Heart left ventricle (tissue), 16 donors: ENCODE data around the gene MYH11. TPM values are rescaled to one million over a fixed set of nuclear protein-coding genes. Genes with fewer than 3 reads are reported as not detected.

ENCODE experiments used
- ATAC-seq, 4 donors: fragments of 200-7000 bp; cut with Tn5 transposase; one replicate each; pipeline ENCODE4 v1.9.1; 2020 to 2022; ENCODE audit warnings: moderate library complexity in 4 of 4, mild to moderate bottlenecking in 3 of 4, moderate number of reproducible peaks in 1 of 4
- DNase-seq, 5 donors: peaks; one replicate each; pipeline ENCODE4 v3.0.0-alpha.2; 2020
- H3K27ac ChIP-seq, 12 donors: fragments of 200-600 bp; sonication (generic) in 4 of 12; one replicate each; pipeline versions ENCODE4 v1.5.0 to v1.8.0; 2016 to 2022; ENCODE audit warnings: mild to moderate bottlenecking in 2 of 12
- H3K27me3 ChIP-seq, 9 donors: fragments of 200-600 bp; sonication (generic) in 2 of 9; one replicate each; pipeline versions ENCODE4 v1.5.1 to v1.8.0; 2016 to 2022; ENCODE audit warnings: mild to moderate bottlenecking in 3 of 9
- H3K36me3 ChIP-seq, 9 donors: fragments of 200-600 bp; sonication (generic) in 2 of 9; one replicate each; pipeline versions ENCODE4 v1.5.0 to v1.8.0; 2018 to 2022; ENCODE audit warnings: mild to moderate bottlenecking in 2 of 9
- H3K4me1 ChIP-seq, 12 donors: fragments of 200-600 bp; sonication (generic) in 4 of 12; one replicate each; pipeline versions ENCODE4 v1.5.0 to v1.8.0; 2016 to 2022; ENCODE audit warnings: mild to moderate bottlenecking in 3 of 12
- H3K4me3 ChIP-seq, 12 donors: fragments of 200-600 bp; sonication (generic) in 4 of 12; one replicate each; pipeline versions ENCODE4 v1.5.0 to v1.8.0; 2017 to 2022; ENCODE audit warnings: mild to moderate bottlenecking in 9 of 12, moderate library complexity in 4 of 12
- H3K9me3 ChIP-seq, 12 donors: fragments of 200-600 bp; sonication (generic) in 4 of 12; one replicate each; pipeline versions ENCODE4 v1.5.0 to v1.8.0; 2016 to 2022; ENCODE audit warnings: mild to moderate bottlenecking in 1 of 12
- POLR2A ChIP-seq, 2 donors: fragments of 450-650 bp; IDR thresholded peaks; one replicate each; pipeline ENCODE4 v1.6.1; 2017; ENCODE audit warnings: antibody characterized with exemption in 2 of 2, mild to moderate bottlenecking in 2 of 2, moderate library complexity in 2 of 2
- WGBS, 4 donors: extraction: QIAGEN DNeasy Blood & Tissue Kit in 2 of 4; methylation state at CpG; one replicate each; pipeline versions ENCODE4 v1.1.5 to v1.1.7; 2013 to 2018; 5-methylcytosine and 5-hydroxymethylcytosine counted together
- intact Hi-C, 10 donors: fragments of 100-400 bp; cut with DNase I; formaldehyde crosslinking; loops; one replicate each; pipeline versions ENCODE4 v1.11.1 to v1.14.2; 2022
- polyA plus RNA-seq, 2 donors: library from polyadenylated mRNA; stranded (reverse); fragments of 200-250 nt; gene quantifications; one replicate each; pipeline ENCODE4 v1.2.3, GENCODE V29; 2013
- total RNA-seq, 9 donors: library from RNA; depleted of rRNA in 2 of 9; stranded (reverse); fragments of >200 nt in 2 of 9; fragmentation: NEBNext Ultra II Directional in 3 of 9; extraction: Animal tissue kit (Norgen Biotek cat#: 25700) in 3 of 9; gene quantifications; one replicate each; pipeline versions ENCODE4 v1.1.0 to v1.2.4, GENCODE V29; 2016 to 2023
- TF ChIP-seq, protein P1 (sequence below), 12 donors: fragments of 200-600 bp; sonication (generic) in 4 of 12; IDR thresholded peaks; one replicate each; pipeline versions ENCODE4 v1.5.0 to v1.8.0; 2018 to 2022; ENCODE audit warnings: antibody characterized with exemption in 12 of 12, mild to moderate bottlenecking in 5 of 12
- donor health status: ischemic (EF 13 %, LVEDD 7.1; RV severe dilation, severe dysfunction).
- donor health status: healthy with polysubstance abuse.
- donor health status: DM: no; HTN: yes; CAD: no.
- donor health status: DM: no; HTN: no; CAD: no.
- donor health status: ischemic (EF 25% LVEDD 6.9; RV normal size, moderate dysfunction).
- donor health status: ischemic (EF 25% LVEDD 5.7; RV mildly dilated, moderate dysfunction).
- donor health status: healthy.
- donor health status: DM: yes; HTN: yes; CAD: no.
- donor health status: ischemic (EF 35%, LVEDD 5.7; RV mildly dilated, moderate dysfunction).
- donor health status: nonischemic (EF 11% LVEDD 7.7; RV severe dilation, severe dysfunction).
- donor health status: DM: yes; HTN: yes; CAD: no.
- donor health status: PGD.
- donor health status: ischemic (EF 29% LVEDD 5.4; RV normal size, mild dysfunction).
- donor health status: nonischemic (EF 23%, LVEDD 6.1; RV moderate dilation, normal function).

The MYH11 gene
- total and polyA plus RNA-seq, 11 donors: 9.8 to 71.9 (median 26.5) TPM

GRCh38 chr16:15714393-15715172, 142.2 kb downstream of the MYH11 start:
- DNase-seq: no peak

GRCh38 chr16:15708997-15709396, 147.8 kb downstream of the MYH11 start:
- intact Hi-C loops: loop anchor here in 3 of 10 donors (10.0 kb wide), 2 partner anchors 64 to 284 kb away; partner anchors contain the start of gene MARF1 (in 1 of the 3)
- no peak overlapping the region for H3K27ac ChIP-seq
- TF ChIP-seq, protein P1, sequence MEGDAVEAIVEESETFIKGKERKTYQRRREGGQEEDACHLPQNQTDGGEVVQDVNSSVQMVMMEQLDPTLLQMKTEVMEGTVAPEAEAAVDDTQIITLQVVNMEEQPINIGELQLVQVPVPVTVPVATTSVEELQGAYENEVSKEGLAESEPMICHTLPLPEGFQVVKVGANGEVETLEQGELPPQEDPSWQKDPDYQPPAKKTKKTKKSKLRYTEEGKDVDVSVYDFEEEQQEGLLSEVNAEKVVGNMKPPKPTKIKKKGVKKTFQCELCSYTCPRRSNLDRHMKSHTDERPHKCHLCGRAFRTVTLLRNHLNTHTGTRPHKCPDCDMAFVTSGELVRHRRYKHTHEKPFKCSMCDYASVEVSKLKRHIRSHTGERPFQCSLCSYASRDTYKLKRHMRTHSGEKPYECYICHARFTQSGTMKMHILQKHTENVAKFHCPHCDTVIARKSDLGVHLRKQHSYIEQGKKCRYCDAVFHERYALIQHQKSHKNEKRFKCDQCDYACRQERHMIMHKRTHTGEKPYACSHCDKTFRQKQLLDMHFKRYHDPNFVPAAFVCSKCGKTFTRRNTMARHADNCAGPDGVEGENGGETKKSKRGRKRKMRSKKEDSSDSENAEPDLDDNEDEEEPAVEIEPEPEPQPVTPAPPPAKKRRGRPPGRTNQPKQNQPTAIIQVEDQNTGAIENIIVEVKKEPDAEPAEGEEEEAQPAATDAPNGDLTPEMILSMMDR (IDR thresholded peaks at IDR 0.05): no peak
- no peak for TF ChIP-seq POLR2A (IDR thresholded peaks at IDR 0.05)

More at GRCh38 chr16:15714393-15715172, 142.2 kb downstream of the MYH11 start:
- TF ChIP-seq, protein P1 (IDR thresholded peaks at IDR 0.05): no peak
- no peak for TF ChIP-seq POLR2A (IDR thresholded peaks at IDR 0.05)
- WGBS, 4 donors: 93 to 94% (median 93%) methylated on average over 29 of the region's 29 CpGs
- intact Hi-C loops: no loop called here
- Histone ChIP-seq H3K4me1 (no peaks in the 10 kb centered on the region), H3K36me3 (peaks cover 0 to 64% (median 36%) of the 10 kb centered on the region in 9 donors), H3K9me3 (no peaks in the 10 kb centered on the region), H3K27me3 (no peaks in the 10 kb centered on the region), H3K4me3 (no peak overlapping the region), H3K27ac (no peak overlapping the region)
- ATAC-seq: no peak

GRCh38 chr16:15708096-15708495, 148.7 kb downstream of the MYH11 start:
- Histone ChIP-seq H3K4me1 (peaks cover 0 to 4% (median 0%) of the 10 kb centered on the region in 12 donors), H3K36me3 (peaks cover 0 to 40% (median 15%) of the 10 kb centered on the region in 9 donors), H3K4me3 (no peak overlapping the region), H3K9me3 (no peaks in the 10 kb centered on the region), H3K27ac (peak overlapping the region in 1 of 12 donors; percentile 61), H3K27me3 (no peaks in the 10 kb centered on the region)
- TF ChIP-seq, protein P1 (IDR thresholded peaks at IDR 0.05): no peak
- no peak for TF ChIP-seq POLR2A (IDR thresholded peaks at IDR 0.05)
- DNase-seq (no peak), ATAC-seq (peak in 1 of 4 donors; percentile 19)
- 73 to 87% (median 77%) methylated on average over 12 of the region's 12 CpGs for WGBS, 4 donors
- intact Hi-C loops: loop anchor here in 3 of 10 donors (10.0 kb wide), 2 partner anchors 63 to 283 kb away; partner anchors contain the start of gene MARF1 (in 1 of the 3)

More at GRCh38 chr16:15708997-15709396, 147.8 kb downstream of the MYH11 start:
- ATAC-seq (no peak), DNase-seq (no peak)
- Histone ChIP-seq H3K9me3 (no peaks in the 10 kb centered on the region), H3K4me3 (no peak overlapping the region), H3K36me3 (peaks cover 0 to 40% (median 15%) of the 10 kb centered on the region in 9 donors), H3K27me3 (no peaks in the 10 kb centered on the region), H3K4me1 (peaks cover 0 to 4% (median 0%) of the 10 kb centered on the region in 12 donors)
- WGBS, 4 donors: 92 to 97% (median 93%) methylated on average over 7 of the region's 7 CpGs

DNA sequence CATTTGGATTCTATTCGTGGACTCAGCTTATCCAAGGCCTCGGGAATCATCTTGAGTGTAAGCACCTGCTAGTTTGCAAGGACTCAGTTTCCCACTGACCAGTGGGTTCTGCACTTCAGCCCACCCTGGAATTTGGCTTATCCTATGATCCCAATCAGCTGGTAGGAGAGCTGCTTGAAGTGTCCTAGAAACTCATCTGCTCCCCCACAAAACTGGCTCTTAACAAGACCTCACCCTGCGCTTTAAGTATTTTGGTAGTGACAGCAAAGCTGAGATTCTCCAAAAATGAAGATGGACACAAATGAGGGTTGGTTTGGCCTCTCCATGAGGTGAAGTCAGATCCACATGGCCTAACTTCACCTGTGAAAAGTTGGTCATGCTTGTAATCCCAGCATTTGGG, 149.5 kb downstream of the MYH11 start:
- peaks cover 0 to 4% (median 0%) of the 10 kb centered on the region in 12 donors for H3K4me1 ChIP-seq
- H3K36me3 ChIP-seq: peaks cover 0 to 41% (median 20%) of the 10 kb centered on the region in 9 donors
- DNase-seq (no peak), ATAC-seq (no peak)
- no peaks in the 10 kb centered on the region for H3K9me3 ChIP-seq
- H3K27me3 ChIP-seq: no peaks in the 10 kb centered on the region
- TF ChIP-seq, protein P1 (IDR thresholded peaks at IDR 0.05): no peak
- no peak for TF ChIP-seq POLR2A (IDR thresholded peaks at IDR 0.05)
- no peak overlapping the region for H3K4me3 ChIP-seq
- WGBS, 4 donors: 92 to 96% (median 94%) methylated on average over 3 of the region's 3 CpGs
- peak overlapping the region in 1 of 12 donors; percentile 61 for H3K27ac ChIP-seq
- intact Hi-C loops: loop anchor here in 3 of 10 donors (10.0 kb wide), 2 partner anchors 63 to 283 kb away; partner anchors contain the start of gene MARF1 (in 1 of the 3)
